ENCODE measurements around the gene LRP1-AS.
A peak's percentile ranks its signal among the peaks of the same experiment; 100 is the strongest.

LRP1-AS gene

GRCh38 chr12:57185403-57185802, 38.0 kb upstream of the LRP1-AS start:
- DNase-seq = no peak
- ATAC-seq = no peak
- H3K4me3 Mint-ChIP-seq = no peak overlapping the region
- no peaks in the 10 kb centered on the region for H3K4me1 Mint-ChIP-seq
- no peak overlapping the region for H3K27ac Mint-ChIP-seq
- H3K27me3 Mint-ChIP-seq = no peaks in the 10 kb centered on the region
- no peaks in the 10 kb centered on the region for H3K9me3 Mint-ChIP-seq
- H3K36me3 Mint-ChIP-seq (ENCODE audit: low read depth) = no peaks in the 10 kb centered on the region

GRCh38 chr12:57183939-57184725, 36.7 kb upstream of the LRP1-AS start:
- no peaks in the 10 kb centered on the region for H3K27me3 Mint-ChIP-seq
- ATAC-seq = no peak
- DNase-seq = no peak

GRCh38 chr12:57182918-57183575, 35.6 kb upstream of the LRP1-AS start:
- no peak overlapping the region for H3K27ac Mint-ChIP-seq
- peak; percentile 86 for ATAC-seq
- no peaks in the 10 kb centered on the region for H3K27me3 Mint-ChIP-seq
- no peaks in the 10 kb centered on the region for H3K36me3 Mint-ChIP-seq (ENCODE audit: low read depth)
- no peaks in the 10 kb centered on the region for H3K4me1 Mint-ChIP-seq
- H3K9me3 Mint-ChIP-seq = no peaks in the 10 kb centered on the region
- peak; percentile 87 for DNase-seq
- no peak overlapping the region for H3K4me3 Mint-ChIP-seq

More at GRCh38 chr12:57183939-57184725, 36.7 kb upstream of the LRP1-AS start:
- H3K36me3 Mint-ChIP-seq (ENCODE audit: low read depth) = no peaks in the 10 kb centered on the region
- H3K4me3 Mint-ChIP-seq = no peak overlapping the region
- H3K9me3 Mint-ChIP-seq = no peaks in the 10 kb centered on the region
- H3K4me1 Mint-ChIP-seq = no peaks in the 10 kb centered on the region
- no peak overlapping the region for H3K27ac Mint-ChIP-seq

GRCh38 chr12:57181561-57182155, 34.2 kb upstream of the LRP1-AS start:
- ATAC-seq (no peak), DNase-seq (no peak)
- Mint-ChIP-seq H3K9me3 (no peaks in the 10 kb centered on the region), H3K27ac (no peak overlapping the region), H3K4me1 (no peaks in the 10 kb centered on the region), H3K4me3 (no peak overlapping the region), H3K27me3 (no peaks in the 10 kb centered on the region), H3K36me3 (ENCODE audit: low read depth) (no peaks in the 10 kb centered on the region)

GRCh38 chr12:57181072-57181471, 33.7 kb upstream of the LRP1-AS start:
- DNase-seq (no peak), ATAC-seq (no peak)
- no peaks in the 10 kb centered on the region for H3K4me1 Mint-ChIP-seq
- H3K27me3 Mint-ChIP-seq = no peaks in the 10 kb centered on the region
- no peak overlapping the region for H3K4me3 Mint-ChIP-seq
- no peaks in the 10 kb centered on the region for H3K36me3 Mint-ChIP-seq (ENCODE audit: low read depth)
- H3K9me3 Mint-ChIP-seq = no peaks in the 10 kb centered on the region
- no peak overlapping the region for H3K27ac Mint-ChIP-seq

- Mint-ChIP-seq H3K4me1 (no peaks in the 10 kb centered on the region), H3K27ac (no peak overlapping the region), H3K27me3 (no peaks in the 10 kb centered on the region), H3K36me3 (ENCODE audit: low read depth) (no peaks in the 10 kb centered on the region), H3K9me3 (no peaks in the 10 kb centered on the region), H3K4me3 (no peak overlapping the region)
- DNase-seq (no peak), ATAC-seq (no peak)
Measured at GRCh38 chr12:57180321-57180989, 33.0 kb upstream of the LRP1-AS start.

GRCh38 chr12:57179331-57180086, 32.1 kb upstream of the LRP1-AS start:
- H3K27me3 Mint-ChIP-seq = no peaks in the 10 kb centered on the region
- no peak for DNase-seq
- ATAC-seq = no peak
- no peaks in the 10 kb centered on the region for H3K4me1 Mint-ChIP-seq
- H3K4me3 Mint-ChIP-seq = no peak overlapping the region
- H3K36me3 Mint-ChIP-seq (ENCODE audit: low read depth) = no peaks in the 10 kb centered on the region
- H3K27ac Mint-ChIP-seq = no peak overlapping the region
- no peaks in the 10 kb centered on the region for H3K9me3 Mint-ChIP-seq

GRCh38 chr12:57178213-57178612, 30.8 kb upstream of the LRP1-AS start:
- Mint-ChIP-seq H3K27ac (no peak overlapping the region), H3K27me3 (no peaks in the 10 kb centered on the region), H3K4me3 (no peak overlapping the region), H3K4me1 (no peaks in the 10 kb centered on the region), H3K9me3 (no peaks in the 10 kb centered on the region), H3K36me3 (ENCODE audit: low read depth) (no peaks in the 10 kb centered on the region)
- ATAC-seq (no peak), DNase-seq (no peak)

- no peak for ATAC-seq
- H3K9me3 Mint-ChIP-seq = no peaks in the 10 kb centered on the region
- DNase-seq = no peak
- no peak overlapping the region for H3K27ac Mint-ChIP-seq
- H3K27me3 Mint-ChIP-seq = no peaks in the 10 kb centered on the region
- no peaks in the 10 kb centered on the region for H3K4me1 Mint-ChIP-seq
- H3K4me3 Mint-ChIP-seq = no peak overlapping the region
- no peaks in the 10 kb centered on the region for H3K36me3 Mint-ChIP-seq (ENCODE audit: low read depth)
Measured at GRCh38 chr12:57177354-57177753, 29.9 kb upstream of the LRP1-AS start.

GRCh38 chr12:57176846-57177245, 29.4 kb upstream of the LRP1-AS start:
- Mint-ChIP-seq H3K9me3 (no peaks in the 10 kb centered on the region), H3K36me3 (ENCODE audit: low read depth) (no peaks in the 10 kb centered on the region), H3K4me1 (no peaks in the 10 kb centered on the region), H3K27ac (no peak overlapping the region), H3K27me3 (no peaks in the 10 kb centered on the region), H3K4me3 (no peak overlapping the region)
- ATAC-seq = no peak
- DNase-seq = no peak

GRCh38 chr12:57176139-57176477, 28.7 kb upstream of the LRP1-AS start:
- Mint-ChIP-seq H3K9me3 (no peaks in the 10 kb centered on the region), H3K36me3 (ENCODE audit: low read depth) (no peaks in the 10 kb centered on the region), H3K4me3 (no peak overlapping the region), H3K27ac (no peak overlapping the region), H3K4me1 (no peaks in the 10 kb centered on the region), H3K27me3 (no peaks in the 10 kb centered on the region)
- DNase-seq = no peak
- ATAC-seq = no peak

GRCh38 chr12:57175428-57176138, 28.2 kb upstream of the LRP1-AS start:
- Mint-ChIP-seq H3K36me3 (ENCODE audit: low read depth) (no peaks in the 10 kb centered on the region), H3K4me1 (no peaks in the 10 kb centered on the region), H3K27ac (no peak overlapping the region), H3K27me3 (no peaks in the 10 kb centered on the region), H3K9me3 (no peaks in the 10 kb centered on the region), H3K4me3 (no peak overlapping the region)
- DNase-seq (peak; percentile 70), ATAC-seq (no peak)

- no peak overlapping the region for H3K4me3 Mint-ChIP-seq
- no peaks in the 10 kb centered on the region for H3K9me3 Mint-ChIP-seq
- no peaks in the 10 kb centered on the region for H3K36me3 Mint-ChIP-seq (ENCODE audit: low read depth)
- ATAC-seq (no peak), DNase-seq (no peak)
- H3K4me1 Mint-ChIP-seq = no peaks in the 10 kb centered on the region
- no peaks in the 10 kb centered on the region for H3K27me3 Mint-ChIP-seq
- H3K27ac Mint-ChIP-seq = no peak overlapping the region
Measured at GRCh38 chr12:57173683-57174082, 26.3 kb upstream of the LRP1-AS start.

GRCh38 chr12:57173089-57173488, 25.7 kb upstream of the LRP1-AS start:
- no peak overlapping the region for H3K4me3 Mint-ChIP-seq
- H3K36me3 Mint-ChIP-seq (ENCODE audit: low read depth) = no peaks in the 10 kb centered on the region
- DNase-seq = peak; percentile 34
- H3K27ac Mint-ChIP-seq = no peak overlapping the region
- H3K9me3 Mint-ChIP-seq = no peaks in the 10 kb centered on the region
- H3K27me3 Mint-ChIP-seq = no peaks in the 10 kb centered on the region
- H3K4me1 Mint-ChIP-seq = no peaks in the 10 kb centered on the region
- ATAC-seq = peak; percentile 20
